ENCODE results near the gene SLC25A15.

- TF ChIP-seq CTCF (IDR thresholded peaks at IDR 0.05) (no peak), POLR2A (IDR thresholded peaks at IDR 0.05) (no peak)
These were observed at the start of gene SLC25A15 for GRCh38 chr13:40789275-40790153.

All from testis (tissue), 2 donors.